Breast epithelium (tissue), 3 donors: ENCODE measurements around the gene NCAPG2.

Experiments used
- CTCF ChIP-seq, 3 donors: fragments of 450-650 bp; IDR thresholded peaks; one replicate each; pipeline ENCODE4 v1.5.1; 2016 to 2017; ENCODE audit warnings: antibody characterized with exemption in 3 of 3, mild to moderate bottlenecking in 3 of 3, moderate library complexity in 3 of 3
- POLR2AphosphoS5 ChIP-seq, 3 donors: sonication (generic); formaldehyde crosslinking; IDR thresholded peaks; one replicate each; pipeline ENCODE4 v1.6.1; 2017; ENCODE audit warnings: antibody characterized with exemption in 3 of 3

GRCh38 chr7:158746957-158747356, 42.4 kb upstream of the NCAPG2 start:
- TF ChIP-seq CTCF (IDR thresholded peaks at IDR 0.05) (no peak), POLR2AphosphoS5 (IDR thresholded peaks at IDR 0.05) (no peak)
